ENCODE data around the gene APBA1.

The APBA1 gene

DNA sequence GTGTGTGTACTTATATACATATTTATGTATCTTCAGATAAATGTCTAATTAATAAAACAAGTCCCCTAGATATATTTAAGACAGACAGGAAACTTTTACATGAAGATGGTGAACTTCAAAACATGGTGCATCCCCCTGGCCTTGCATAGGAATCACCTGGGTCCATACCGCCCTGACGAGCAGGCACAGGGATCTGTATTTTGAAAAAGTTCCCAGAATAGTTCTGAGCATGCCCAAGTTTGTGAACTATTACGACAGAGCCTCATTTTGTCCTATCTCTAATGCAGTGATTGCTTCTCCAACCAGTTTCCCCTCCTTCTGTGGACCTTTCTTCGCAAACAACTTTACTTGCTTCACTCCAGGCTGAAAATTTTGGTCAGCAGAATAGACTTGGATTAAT, 98.1 kb downstream of the APBA1 start:
- no peak for DNase-seq

GRCh38 chr9:69573651-69574050, 98.5 kb downstream of the APBA1 start:
- DNase-seq: no peak

DNA sequence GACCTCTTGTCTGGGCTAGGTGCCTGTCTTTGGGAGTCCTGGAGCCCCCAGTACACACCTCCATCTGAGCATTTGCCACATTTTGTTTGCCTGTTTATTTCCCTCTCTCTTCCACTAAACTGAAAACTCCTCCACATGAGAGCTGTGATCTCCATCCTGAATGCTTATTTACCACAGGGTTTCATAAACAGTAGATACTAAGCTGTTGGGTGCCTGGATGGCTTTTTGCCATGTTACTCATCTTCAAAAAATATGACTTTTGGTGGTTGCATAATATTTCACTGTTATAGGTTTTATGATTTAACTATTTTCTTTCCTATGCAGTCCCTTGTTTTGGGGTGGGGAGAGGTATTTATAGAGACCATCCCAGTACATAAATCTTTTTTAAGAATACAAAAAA, 99.6 kb downstream of the APBA1 start:
- DNase-seq: no peak

- DNase-seq: no peak
Measured at GRCh38 chr9:69571032-69571431, 101.1 kb downstream of the APBA1 start.

DNA sequence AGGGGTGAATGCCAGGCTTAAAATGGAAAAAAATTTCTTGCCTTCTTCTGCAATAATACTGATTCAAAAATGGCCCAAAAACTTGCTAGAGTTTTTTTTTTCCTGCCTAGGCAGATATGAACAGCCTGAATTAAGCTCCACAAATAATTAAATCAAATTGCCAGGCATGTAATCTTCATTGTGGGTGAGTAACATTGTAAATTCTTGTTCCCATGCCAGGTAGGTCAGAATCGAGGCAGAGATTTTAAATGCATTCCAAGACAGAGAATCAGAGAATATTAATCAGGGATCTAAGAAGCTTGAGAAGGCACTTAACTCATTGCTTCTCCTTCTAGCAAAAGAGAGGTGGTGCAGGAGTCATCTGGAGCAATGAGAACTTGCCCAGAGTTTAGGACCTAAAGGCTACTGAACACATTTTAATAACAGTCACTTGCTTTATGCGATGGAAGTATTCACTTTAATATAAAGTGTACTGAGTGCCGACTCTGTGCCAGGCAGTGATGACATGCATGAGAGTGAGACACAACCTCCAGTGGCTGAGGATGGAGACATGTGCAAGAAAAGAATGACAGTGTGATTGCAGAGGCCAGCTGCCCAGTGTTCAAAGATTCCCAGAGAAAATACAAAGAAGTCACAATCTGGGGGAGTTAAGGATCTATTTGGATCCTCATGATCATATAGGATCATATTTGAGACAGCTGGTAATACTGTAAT, 102.3 kb downstream of the APBA1 start:
- no peak for DNase-seq

DNA sequence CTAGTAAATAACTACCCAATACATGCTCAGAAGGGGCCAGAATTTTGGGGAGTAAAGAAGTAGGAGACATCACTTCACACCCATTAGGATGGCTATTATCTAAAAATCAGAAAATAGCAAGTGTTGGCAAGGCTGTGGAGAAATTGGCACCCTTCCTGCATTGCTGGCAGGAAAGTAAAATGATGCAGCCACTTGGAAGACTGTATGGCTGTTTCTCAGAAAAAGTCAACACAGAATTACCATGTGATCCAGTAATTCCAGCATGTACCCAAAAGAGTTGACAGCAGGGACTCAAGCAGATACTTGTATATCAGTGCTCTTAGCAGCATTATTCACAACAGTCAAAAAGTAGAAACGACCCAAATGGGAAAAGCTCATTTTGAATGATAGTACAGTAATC, 107.6 kb downstream of the APBA1 start:
- no peak for DNase-seq

GRCh38 chr9:69559126-69559525, 113.0 kb downstream of the APBA1 start:
- no peak for DNase-seq

- no peak for DNase-seq
Measured at GRCh38 chr9:69556707-69557106, 115.5 kb downstream of the APBA1 start.

DNA sequence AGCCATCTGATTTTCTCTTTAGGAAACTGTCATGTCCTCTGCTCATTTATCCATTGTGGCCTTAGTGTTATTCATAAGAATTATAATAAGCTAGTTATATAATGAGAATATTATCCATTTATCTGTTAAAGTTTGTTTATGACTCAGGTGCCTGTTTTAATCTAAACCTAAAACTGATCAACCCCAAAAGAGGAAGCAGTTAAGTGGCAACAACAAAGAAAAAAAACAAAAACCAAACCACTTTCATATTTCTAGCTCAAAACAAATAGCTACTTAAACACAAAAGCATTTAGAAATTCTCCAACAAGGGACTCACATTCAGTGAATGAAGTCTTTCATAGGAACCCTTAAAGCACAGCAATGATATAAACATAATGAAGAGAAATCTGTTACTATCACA, 116.4 kb downstream of the APBA1 start:
- no peak for DNase-seq

GRCh38 chr9:69554945-69555344, 117.2 kb downstream of the APBA1 start:
- no peak for DNase-seq

GRCh38 chr9:69549310-69550202, 122.6 kb downstream of the APBA1 start:
- DNase-seq: peak; percentile 1 to 2

- DNase-seq: no peak
Measured at GRCh38 chr9:69548681-69549080, 123.5 kb downstream of the APBA1 start.

DNA sequence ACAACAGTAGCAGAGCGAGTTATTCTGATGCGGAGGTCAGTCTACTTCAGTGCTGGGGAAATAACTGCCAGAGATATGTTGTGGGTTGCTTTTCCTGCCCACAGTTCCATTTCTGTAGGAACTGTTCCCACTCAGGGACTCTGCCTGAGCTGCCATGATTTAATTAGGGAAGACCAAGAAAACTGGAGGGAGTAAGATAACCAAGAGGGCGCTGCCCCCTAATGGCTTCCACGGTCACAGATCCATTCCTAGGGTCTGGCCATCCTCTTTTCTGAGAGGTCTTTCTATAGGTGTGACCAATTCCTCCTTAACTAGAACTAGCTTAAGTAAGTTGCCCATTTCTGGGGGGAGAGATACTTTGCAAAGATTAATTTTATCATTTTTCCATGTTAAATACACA, 125.9 kb downstream of the APBA1 start:
- no peak for DNase-seq

DNA sequence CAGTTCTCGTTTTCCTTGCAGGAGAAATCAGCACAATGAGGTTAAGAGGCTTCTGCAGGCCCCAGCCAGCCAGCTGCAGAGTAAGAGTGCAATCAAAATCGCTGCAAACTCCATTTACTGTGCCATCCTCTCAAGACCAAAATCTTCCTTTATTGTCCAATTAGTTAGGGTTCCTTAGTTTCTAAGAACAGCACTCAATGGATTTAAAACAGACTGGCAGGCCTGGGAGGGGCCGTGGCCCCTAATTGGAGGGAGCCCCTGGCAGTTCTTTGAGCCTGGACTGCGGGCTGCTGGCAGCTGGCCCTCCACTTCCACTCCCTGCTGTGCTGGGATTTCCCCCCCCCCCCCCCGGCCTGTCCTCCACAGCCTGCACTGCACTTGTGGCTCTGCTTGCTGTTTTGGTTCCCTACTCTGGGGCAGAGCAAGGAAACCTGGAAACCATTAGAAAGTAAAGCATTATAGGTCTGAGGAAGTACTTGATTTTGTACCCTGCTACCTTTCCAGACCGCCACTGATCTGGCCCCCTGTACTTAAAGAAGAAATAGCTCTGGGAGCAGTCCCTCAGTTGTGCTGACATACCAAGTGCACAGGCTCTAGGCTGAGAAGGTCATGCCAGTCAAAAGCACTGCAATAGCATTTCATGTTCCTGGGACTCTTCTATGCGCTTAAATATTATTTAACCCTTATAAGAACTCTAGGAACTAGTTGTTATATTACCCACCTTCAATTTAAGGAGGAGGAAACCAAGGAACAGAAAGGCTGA, 129.0 kb downstream of the APBA1 start:
- no peak for DNase-seq

GRCh38 chr9:69542058-69542457, 130.1 kb downstream of the APBA1 start:
- no peak for DNase-seq

- no peak for DNase-seq
Measured at GRCh38 chr9:69535911-69536310, 136.3 kb downstream of the APBA1 start.

GRCh38 chr9:69535286-69535832, 136.8 kb downstream of the APBA1 start:
- no peak for DNase-seq

GRCh38 chr9:69532396-69532795, 139.8 kb downstream of the APBA1 start:
- no peak for DNase-seq

- no peak for DNase-seq
Measured at GRCh38 chr9:69527454-69527853, 144.7 kb downstream of the APBA1 start.

GRCh38 chr9:69526699-69527098, 145.5 kb downstream of the APBA1 start:
- DNase-seq: no peak

GRCh38 chr9:69519470-69520240, 152.5 kb downstream of the APBA1 start:
- DNase-seq: no peak
